Nephron (organoid): ENCODE measurements around the gene LCP1.
"Not testable (repeated sequence)": the region's sequence is repeated elsewhere in the genome, so short reads cannot be mapped to it uniquely, and the experiment has no call there.

Source experiments
- H3K27ac Mint-ChIP-seq, 3 experiments: 2 replicates each; pipeline ENCODE4 v1.8.0; 2020; ENCODE audit warnings: mixed read lengths in 3 of 3, mild to moderate bottlenecking in 2 of 3, moderate library complexity in 1 of 3
- H3K27me3 Mint-ChIP-seq: 2 replicates; pipeline ENCODE4 v1.8.0; 2021; ENCODE audit warnings: low read depth, mild to moderate bottlenecking, moderate library complexity, mixed read lengths
- H3K36me3 Mint-ChIP-seq: 2 replicates; pipeline ENCODE4 v1.8.0; 2020; ENCODE audit warnings: low read depth, mixed read lengths
- H3K4me1 Mint-ChIP-seq: 2 replicates; pipeline ENCODE4 v1.8.0; 2020; ENCODE audit warnings: mixed read lengths
- H3K4me3 Mint-ChIP-seq, 3 experiments: 2 replicates each; pipeline ENCODE4 v1.8.0; 2020; ENCODE audit warnings: mild to moderate bottlenecking in 3 of 3, mixed read lengths in 3 of 3, moderate library complexity in 2 of 3
- H3K9me3 Mint-ChIP-seq: 2 replicates; pipeline ENCODE4 v1.8.0; 2020; ENCODE audit warnings: mixed read lengths
- TF ChIP-seq, protein P1 (sequence below), 3 experiments: fragments of 200-600 bp; sonication (generic); IDR thresholded peaks; one replicate each; pipeline ENCODE4 v1.5.0; 2021; ENCODE audit warnings: antibody characterized with exemption in 3 of 3; ENCODE audit not compliant: unreplicated experiment in 3 of 3

Gene LCP1, protein sequence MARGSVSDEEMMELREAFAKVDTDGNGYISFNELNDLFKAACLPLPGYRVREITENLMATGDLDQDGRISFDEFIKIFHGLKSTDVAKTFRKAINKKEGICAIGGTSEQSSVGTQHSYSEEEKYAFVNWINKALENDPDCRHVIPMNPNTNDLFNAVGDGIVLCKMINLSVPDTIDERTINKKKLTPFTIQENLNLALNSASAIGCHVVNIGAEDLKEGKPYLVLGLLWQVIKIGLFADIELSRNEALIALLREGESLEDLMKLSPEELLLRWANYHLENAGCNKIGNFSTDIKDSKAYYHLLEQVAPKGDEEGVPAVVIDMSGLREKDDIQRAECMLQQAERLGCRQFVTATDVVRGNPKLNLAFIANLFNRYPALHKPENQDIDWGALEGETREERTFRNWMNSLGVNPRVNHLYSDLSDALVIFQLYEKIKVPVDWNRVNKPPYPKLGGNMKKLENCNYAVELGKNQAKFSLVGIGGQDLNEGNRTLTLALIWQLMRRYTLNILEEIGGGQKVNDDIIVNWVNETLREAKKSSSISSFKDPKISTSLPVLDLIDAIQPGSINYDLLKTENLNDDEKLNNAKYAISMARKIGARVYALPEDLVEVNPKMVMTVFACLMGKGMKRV

DNA sequence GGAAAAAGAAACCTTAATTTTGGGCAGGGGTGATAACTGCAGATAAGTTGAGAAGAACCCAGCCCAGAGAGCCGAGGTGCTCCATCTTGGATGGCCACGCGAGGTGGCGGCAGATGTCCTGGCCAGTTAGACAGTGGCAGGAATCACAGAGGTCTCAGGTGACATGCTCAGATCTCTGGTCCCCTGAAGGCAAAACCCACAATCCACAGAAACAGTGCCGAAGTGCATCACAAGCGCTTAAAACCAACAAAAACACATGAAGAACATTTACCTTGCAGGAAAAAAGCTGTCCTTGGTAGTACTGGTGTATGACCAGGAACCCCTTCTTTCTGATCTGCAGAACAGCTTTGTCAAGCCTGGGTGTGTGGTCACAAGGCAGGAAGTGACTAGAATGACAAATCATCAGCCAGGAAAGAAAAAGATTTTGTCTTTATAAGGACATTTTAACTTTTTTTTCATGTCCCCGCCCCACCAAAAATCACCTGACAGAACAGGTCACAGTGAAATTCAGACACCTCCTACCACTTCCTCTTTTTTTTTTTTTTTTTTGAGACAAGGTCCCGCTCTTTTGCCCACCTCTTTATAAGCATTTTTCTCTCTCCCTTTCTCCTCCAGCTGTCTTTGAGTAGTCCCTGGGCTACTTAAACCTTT is at the start of gene LCP1:
LCP1 (minus strand) TSS at position 338 of the 651 bp plus-strand sequence. CDS start 22,515 bp downstream, outside the sequence.
- peaks cover 14% of the 10 kb centered on the region for H3K4me1 Mint-ChIP-seq
- no peaks in the 10 kb centered on the region for H3K27me3 Mint-ChIP-seq
- TF ChIP-seq, protein P1, sequence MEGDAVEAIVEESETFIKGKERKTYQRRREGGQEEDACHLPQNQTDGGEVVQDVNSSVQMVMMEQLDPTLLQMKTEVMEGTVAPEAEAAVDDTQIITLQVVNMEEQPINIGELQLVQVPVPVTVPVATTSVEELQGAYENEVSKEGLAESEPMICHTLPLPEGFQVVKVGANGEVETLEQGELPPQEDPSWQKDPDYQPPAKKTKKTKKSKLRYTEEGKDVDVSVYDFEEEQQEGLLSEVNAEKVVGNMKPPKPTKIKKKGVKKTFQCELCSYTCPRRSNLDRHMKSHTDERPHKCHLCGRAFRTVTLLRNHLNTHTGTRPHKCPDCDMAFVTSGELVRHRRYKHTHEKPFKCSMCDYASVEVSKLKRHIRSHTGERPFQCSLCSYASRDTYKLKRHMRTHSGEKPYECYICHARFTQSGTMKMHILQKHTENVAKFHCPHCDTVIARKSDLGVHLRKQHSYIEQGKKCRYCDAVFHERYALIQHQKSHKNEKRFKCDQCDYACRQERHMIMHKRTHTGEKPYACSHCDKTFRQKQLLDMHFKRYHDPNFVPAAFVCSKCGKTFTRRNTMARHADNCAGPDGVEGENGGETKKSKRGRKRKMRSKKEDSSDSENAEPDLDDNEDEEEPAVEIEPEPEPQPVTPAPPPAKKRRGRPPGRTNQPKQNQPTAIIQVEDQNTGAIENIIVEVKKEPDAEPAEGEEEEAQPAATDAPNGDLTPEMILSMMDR (IDR thresholded peaks at IDR 0.05; ENCODE audit: unreplicated experiment in 3 of 3), result no peak
- H3K4me3 Mint-ChIP-seq, result no peak within 1 kb of the TSS
- no peaks in the 10 kb centered on the region for H3K36me3 Mint-ChIP-seq
- H3K27ac Mint-ChIP-seq, result no peak within 1 kb of the TSS
- no peaks in the 10 kb centered on the region for H3K9me3 Mint-ChIP-seq

DNA sequence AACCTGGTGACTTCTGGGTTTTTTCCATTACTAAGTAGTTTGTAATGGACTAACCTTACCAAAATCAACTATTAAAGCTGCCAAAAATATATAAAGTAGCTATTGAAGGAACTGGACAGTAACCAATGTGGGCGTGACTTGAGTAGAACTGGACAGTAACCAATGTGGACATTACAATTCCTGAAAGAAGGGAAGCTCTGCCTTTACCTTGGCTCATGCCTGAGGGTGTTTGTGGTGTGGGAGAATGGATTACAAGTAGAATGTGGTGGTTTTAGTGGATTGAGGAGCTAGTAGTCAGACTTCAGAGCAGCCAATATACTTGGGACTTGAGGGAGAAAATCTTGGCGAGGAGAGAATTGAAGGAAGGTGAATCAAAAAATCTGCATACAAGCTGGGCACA is 47.3 kb upstream of the LCP1 start:
- Mint-ChIP-seq H3K36me3 (no peaks in the 10 kb centered on the region), H3K27ac (no peak overlapping the region)

DNA sequence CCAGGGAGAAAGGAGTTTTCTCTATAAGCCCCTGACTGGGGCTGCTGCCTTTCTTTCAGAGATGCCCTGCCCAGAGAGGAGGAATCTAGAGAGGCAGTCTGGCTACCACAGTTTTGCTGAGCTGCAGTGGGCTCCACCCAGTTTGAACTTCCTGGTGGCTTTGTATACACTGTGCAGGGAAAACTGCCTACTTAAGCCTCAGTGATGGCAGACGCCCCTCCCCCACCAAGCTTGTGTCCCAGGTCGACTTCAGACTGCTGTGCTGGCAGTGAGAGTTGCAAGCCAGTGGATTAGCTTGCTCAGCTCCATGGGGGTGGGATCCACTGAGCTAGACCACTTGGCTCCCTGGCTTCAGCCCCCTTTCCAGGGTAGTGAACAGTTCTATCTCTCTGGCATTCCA is 38.3 kb upstream of the LCP1 start:
- H3K27ac Mint-ChIP-seq, H3K4me1 Mint-ChIP-seq, H3K36me3 Mint-ChIP-seq, H3K4me3 Mint-ChIP-seq, H3K27me3 Mint-ChIP-seq: not testable (repeated sequence)
- peaks cover 53% of the 10 kb centered on the region for H3K9me3 Mint-ChIP-seq

More for the DNA sequence above, 47.3 kb upstream of the LCP1 start:
- TF ChIP-seq, protein P1 (IDR thresholded peaks at IDR 0.05; ENCODE audit: unreplicated experiment in 3 of 3), result no peak
- Mint-ChIP-seq H3K9me3 (peaks cover 32% of the 10 kb centered on the region), H3K4me1 (no peaks in the 10 kb centered on the region), H3K27me3 (no peaks in the 10 kb centered on the region), H3K4me3 (no peak overlapping the region)

DNA sequence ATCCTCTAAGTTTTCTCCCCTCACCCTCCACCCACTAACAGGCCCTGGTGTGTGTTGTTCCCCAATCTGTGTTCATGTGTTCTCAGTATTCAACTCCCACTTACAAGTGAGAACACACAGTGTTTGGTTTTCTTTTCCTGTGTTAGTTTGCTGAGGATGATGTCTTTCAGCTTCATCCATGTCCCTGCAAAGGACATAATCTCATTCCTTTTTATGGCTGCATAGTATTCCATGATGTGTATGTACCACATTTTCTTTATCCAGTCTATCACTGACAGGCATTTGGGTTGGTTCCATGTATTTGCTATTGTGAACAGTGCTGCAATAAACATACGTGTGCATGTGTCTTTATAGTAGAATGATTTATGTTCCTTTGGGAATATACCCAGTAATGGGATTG is 32.8 kb upstream of the LCP1 start:
- not testable (repeated sequence) for H3K4me1 Mint-ChIP-seq, H3K27me3 Mint-ChIP-seq, H3K36me3 Mint-ChIP-seq, H3K4me3 Mint-ChIP-seq, H3K27ac Mint-ChIP-seq
- peaks cover 24% of the 10 kb centered on the region for H3K9me3 Mint-ChIP-seq

DNA sequence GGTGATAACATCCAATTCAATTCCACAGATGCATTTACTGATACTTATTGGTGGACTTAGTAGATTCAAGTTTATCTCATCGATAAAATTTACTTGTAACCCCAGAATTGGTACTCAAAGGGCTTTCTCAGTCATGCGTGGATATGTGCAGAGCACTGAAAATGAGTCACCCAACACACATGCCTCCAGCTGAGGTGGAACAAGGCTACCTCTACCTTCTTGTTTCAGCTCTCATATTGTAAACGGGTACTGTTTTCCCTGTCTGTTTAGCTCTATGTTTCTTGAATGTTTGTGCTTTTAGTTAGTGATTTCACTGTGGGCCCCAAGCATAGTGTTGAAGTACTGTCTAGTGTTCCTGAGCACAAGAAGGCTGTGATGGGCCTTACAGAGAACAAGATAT is 31.3 kb upstream of the LCP1 start:
- Mint-ChIP-seq H3K4me3 (peak overlapping the region in 1 of 3 experiments; percentile 47), H3K27me3 (peaks cover 10% of the 10 kb centered on the region), H3K4me1 (peaks cover 9% of the 10 kb centered on the region), H3K9me3 (peaks cover 19% of the 10 kb centered on the region), H3K27ac (no peak overlapping the region), H3K36me3 (no peaks in the 10 kb centered on the region)
- TF ChIP-seq, protein P1 (IDR thresholded peaks at IDR 0.05; ENCODE audit: unreplicated experiment in 3 of 3), result no peak

DNA sequence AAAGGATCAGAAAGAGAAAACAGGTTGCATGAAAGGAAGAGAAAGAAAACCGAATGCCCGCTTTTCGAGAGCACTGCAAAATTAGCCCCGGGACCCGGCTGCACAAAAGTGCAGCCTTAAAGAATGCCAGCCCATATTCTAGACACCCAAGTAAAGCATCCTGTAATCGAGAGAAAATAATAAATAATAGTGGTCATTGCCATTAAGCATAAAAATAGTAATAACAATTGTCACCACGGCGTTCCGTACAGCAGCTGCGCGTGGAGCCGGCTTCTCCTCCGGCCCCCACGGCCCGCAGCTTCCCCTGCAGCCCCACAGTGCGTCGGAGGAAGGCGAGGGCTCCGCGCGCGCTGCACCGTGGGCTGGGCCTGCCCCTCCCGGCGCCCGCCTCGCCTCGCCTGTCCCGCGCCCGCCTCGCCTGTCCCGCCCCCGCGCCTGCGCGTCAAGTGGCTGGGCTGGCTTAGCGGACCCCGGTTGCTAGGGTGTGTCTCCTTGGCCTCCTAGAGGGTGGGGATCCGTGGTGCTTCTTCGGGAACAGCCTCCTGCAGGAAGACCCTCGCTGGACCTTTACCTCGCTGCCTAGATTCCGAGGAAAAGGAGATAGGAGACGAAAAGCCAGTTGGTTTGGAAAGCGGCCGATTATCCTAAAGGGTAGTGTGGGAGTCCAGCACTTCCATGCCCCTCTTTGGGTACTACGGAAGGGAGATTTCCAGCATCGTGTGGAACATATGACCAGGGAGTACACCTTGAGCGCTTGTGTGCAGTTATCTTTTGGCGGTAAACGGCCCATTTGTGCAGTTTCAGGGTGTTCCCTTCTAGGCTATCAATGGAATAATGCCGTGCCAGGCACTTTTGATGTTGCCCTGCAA is 29.7 kb upstream of the LCP1 start, which contains the start of gene LRRC63:
LRRC63 (plus strand) TSS at position 446 of the 869 bp plus-strand sequence. CDS start 1,107 bp downstream, outside the sequence.
- no peaks in the 10 kb centered on the region for H3K36me3 Mint-ChIP-seq
- H3K27ac Mint-ChIP-seq, result peak within 1 kb of the TSS; percentile 16 to 22 (median 20)
- H3K9me3 Mint-ChIP-seq, result peaks cover 7% of the 10 kb centered on the region
- H3K4me3 Mint-ChIP-seq, result peak within 1 kb of the TSS; percentile 73 to 86 (median 85)
- TF ChIP-seq, protein P1 (IDR thresholded peaks at IDR 0.05; ENCODE audit: unreplicated experiment in 3 of 3), result no peak
- peaks cover 9% of the 10 kb centered on the region for H3K4me1 Mint-ChIP-seq
- peaks cover 10% of the 10 kb centered on the region for H3K27me3 Mint-ChIP-seq
